A549 (cell line): Measurements from ENCODE around the gene BAZ1B. TPM values are rescaled to one million over a fixed set of nuclear protein-coding genes. Genes with fewer than 3 reads are reported as not detected.

Source experiments
- ATAC-seq, 2 experiments: fragments of 200-7000 bp in 1 of 2; fragments of >200 bp in 1 of 2; cut with Nextera tagmentation in 1 of 2; cut with Tn5 transposase in 1 of 2; 3 replicates each; pipeline versions ENCODE4 v1.8.0 to v1.9.1; 2018 to 2020; ENCODE audit warnings: mild to moderate bottlenecking in 1 of 2, moderate library complexity in 1 of 2
- CTCF ChIA-PET: fragments of 300-600 bp; sonication (Branson Sonifier 250); formaldehyde crosslinking; extraction: SDS; loops from one replicate; lab custom pipeline; 2021; ENCODE audit warnings: antibody characterized with exemption, inconsistent platforms; lab: Yijun Ruan, JAX
- POLR2A ChIA-PET: fragments of 350-600 bp; formaldehyde crosslinking; extraction: SDS; loops from one replicate; lab custom pipeline; 2021; ENCODE audit warnings: antibody characterized with exemption, inconsistent platforms; lab: Yijun Ruan, JAX
- DNase-seq, 2 experiments: peaks; one replicate each; pipeline versions ENCODE4 v3.0.0 to v3.0.0-alpha.2; 2011 to 2016; ENCODE audit warnings: low read depth in 1 of 2, low spot score in 1 of 2
- FAIRE-seq: peaks from 2 replicates; lab custom pipeline; 2011; peaks lifted over from hg19 to GRCh38; lab: Jason Lieb, UNC
- H3K27ac ChIP-seq, 2 experiments: fragments of >200 bp; sonication (Bioruptor Twin); formaldehyde crosslinking; 3 replicates each; pipeline ENCODE4 v1.5.1; 2016 to 2017
- H3K4me1 ChIP-seq: fragments of >200 bp; sonication (Bioruptor Twin); formaldehyde crosslinking; 3 replicates; pipeline ENCODE4 v1.6.1; 2016
- H3K4me2 ChIP-seq: fragments of >200 bp; sonication (Bioruptor Twin); formaldehyde crosslinking; 3 replicates; pipeline ENCODE4 v1.6.1; 2016
- H3K4me3 ChIP-seq: fragments of >200 bp; sonication (Bioruptor Twin); formaldehyde crosslinking; 3 replicates; pipeline ENCODE4 v1.5.1; 2016
- H3K9me3 ChIP-seq: fragments of >200 bp; sonication (Bioruptor Twin); formaldehyde crosslinking; 3 replicates; pipeline ENCODE4 v1.6.1; 2016
- CEBPB ChIP-seq, 2 experiments: fragments of >200 bp in 1 of 2; sonication (Bioruptor Twin) in 1 of 2; formaldehyde crosslinking in 1 of 2; IDR thresholded peaks; 2 replicates each; pipeline ENCODE4 v1.6.1; 2012 to 2016
- EHF ChIP-seq: fragments of 250-450 bp; sonication (Bioruptor Pico); IDR thresholded peaks from 2 replicates; pipeline ENCODE4 v1.5.0; 2020; ENCODE audit warnings: mild to moderate bottlenecking
- ESRRA ChIP-seq: fragments of 150-350 bp; IDR thresholded peaks from 2 replicates; pipeline ENCODE4 v1.6.1; 2014; ENCODE audit warnings: mild to moderate bottlenecking, low read length, borderline replicate concordance
- FOSB ChIP-seq: fragments of 250-450 bp; sonication (Bioruptor Pico); IDR thresholded peaks from 2 replicates; pipeline ENCODE4 v1.5.0; 2020; ENCODE audit warnings: mild to moderate bottlenecking, moderate library complexity
- FOSL2 ChIP-seq, 2 experiments: fragments of 450-650 bp in 1 of 2; fragments of >200 bp in 1 of 2; sonication (Bioruptor Twin) in 1 of 2; formaldehyde crosslinking; IDR thresholded peaks; 2 replicates each; pipeline versions ENCODE4 v1.5.0 to v1.6.1; 2016 to 2020; ENCODE audit warnings: mild to moderate bottlenecking in 1 of 2, moderate library complexity in 1 of 2
- HES2 ChIP-seq: fragments of >200 bp; sonication (Bioruptor Twin); formaldehyde crosslinking; IDR thresholded peaks from 2 replicates; pipeline ENCODE4 v1.6.1; 2016
- KDM1A ChIP-seq: fragments of 200-600 bp; sonication (generic); IDR thresholded peaks from 2 replicates; pipeline ENCODE4 v1.6.1; 2016; ENCODE audit warnings: low read depth, mild to moderate bottlenecking
- MAFK ChIP-seq: fragments of 450-650 bp; IDR thresholded peaks from 2 replicates; pipeline ENCODE4 v1.6.1; 2014; ENCODE audit not compliant: partially characterized antibody
- MAZ ChIP-seq: fragments of 150-350 bp; IDR thresholded peaks from 2 replicates; pipeline ENCODE4 v1.6.1; 2014; ENCODE audit warnings: antibody characterized with exemption, low read depth, low read length, borderline replicate concordance
- MYC ChIP-seq: IDR thresholded peaks from 2 replicates; pipeline ENCODE4 v1.6.1; 2012; ENCODE audit warnings: mild to moderate bottlenecking, inconsistent platforms, low read length, improper control_type of control experiment, borderline replicate concordance
- NPAS2 ChIP-seq: fragments of 250-450 bp; sonication (Bioruptor Pico); IDR thresholded peaks from 2 replicates; pipeline ENCODE4 v1.8.0; 2022; ENCODE audit warnings: mild to moderate bottlenecking, moderate library complexity, borderline replicate concordance
- PHF8 ChIP-seq: fragments of 200-600 bp; sonication (generic); IDR thresholded peaks from 2 replicates; pipeline ENCODE4 v1.6.1; 2016; ENCODE audit warnings: low read depth, mild to moderate bottlenecking, antibody characterized with exemption, moderate library complexity, borderline replicate concordance
- RAD21 ChIP-seq, 2 experiments: fragments of >200 bp in 1 of 2; sonication (Bioruptor Twin) in 1 of 2; formaldehyde crosslinking in 1 of 2; IDR thresholded peaks in 1 of 2; conservative IDR thresholded peaks in 1 of 2; 2 replicates in 1 of 2; 3 replicates in 1 of 2; pipeline ENCODE4 v1.6.1; 2012 to 2018; ENCODE audit warnings: inconsistent platforms in 1 of 2
- RCOR1 ChIP-seq: fragments of 150-350 bp; IDR thresholded peaks from 2 replicates; pipeline ENCODE4 v1.6.1; 2014; ENCODE audit warnings: antibody characterized with exemption, low read length, low read depth
- RNF2 ChIP-seq: fragments of 200-600 bp; sonication (generic); IDR thresholded peaks from 2 replicates; pipeline ENCODE4 v1.6.1; 2016; ENCODE audit warnings: low read depth, mild to moderate bottlenecking, antibody characterized with exemption, moderate library complexity, borderline replicate concordance
- SMC3 ChIP-seq: fragments of >200 bp; sonication (Bioruptor Twin); formaldehyde crosslinking; IDR thresholded peaks from 3 replicates; pipeline ENCODE4 v1.6.1; 2018; ENCODE audit warnings: inconsistent platforms
- SREBF2 ChIP-seq: fragments of 450-650 bp; IDR thresholded peaks from 2 replicates; pipeline ENCODE4 v1.6.1; 2014; ENCODE audit warnings: mild to moderate bottlenecking, moderate library complexity
- TFCP2L1 ChIP-seq: fragments of 250-450 bp; sonication (Bioruptor Pico); IDR thresholded peaks from 2 replicates; pipeline ENCODE4 v1.5.0; 2021; ENCODE audit warnings: mild to moderate bottlenecking
- ZSCAN20 ChIP-seq: fragments of 250-450 bp; sonication (Bioruptor Pico); IDR thresholded peaks from 2 replicates; pipeline ENCODE4 v1.8.0; 2022; ENCODE audit warnings: mild to moderate bottlenecking, moderate library complexity
- WGBS: methylation state at CpG from one replicate; pipeline ENCODE4 v1.1.6; 2017; ENCODE audit errors: missing lambda C conversion rate; 5-methylcytosine and 5-hydroxymethylcytosine counted together
- polyA plus RNA-seq, 4 experiments: library from polyadenylated mRNA; depleted of rRNA in 3 of 4; stranded (reverse); fragments of >200 nt; fragmentation: RNase III in 1 of 4; extraction: RNeasy Plus Mini Kit Qiagen cat#74134 plus additional on column Dnase treatment in 1 of 4; gene quantifications; 2 replicates in 3 of 4; 3 replicates in 1 of 4; pipeline ENCODE4 v1.2.3, GENCODE V29; 2011 to 2017
- TF ChIP-seq, protein P1 (sequence below): fragments of >200 bp; sonication (Bioruptor Twin); formaldehyde crosslinking; IDR thresholded peaks from 3 replicates; pipeline ENCODE4 v1.6.1; 2016
- TF ChIP-seq, protein P2 (sequence below): IDR thresholded peaks from 2 replicates; pipeline ENCODE4 v1.6.1; 2012; ENCODE audit warnings: low read depth, borderline replicate concordance
- TF ChIP-seq, protein P3 (sequence below): fragments of 450-650 bp; IDR thresholded peaks from 2 replicates; pipeline ENCODE4 v1.6.1; 2014; ENCODE audit warnings: antibody characterized with exemption

BAZ1B gene
- polyA plus RNA-seq, 2 of the 4 experiments (the other 2 are of a cell fraction), result 54.8 to 66.8 TPM

GRCh38 chr7:73426016-73426415 is 96.1 kb downstream of the BAZ1B start:
- Histone ChIP-seq H3K27ac (no peak overlapping the region), H3K4me2 (no peak overlapping the region), H3K4me3 (no peak overlapping the region), H3K4me1 (peaks cover 4% of the 10 kb centered on the region; the same call in 2 of the 3 replicates), H3K9me3 (no peaks in the 10 kb centered on the region)
- WGBS, result 77% methylated on average over 8 of the region's 8 CpGs
- ChIA-PET CTCF (interaction anchor here (0.6 to 1.0 kb wide), 3 partner anchors 30 to 82 kb away, joined by 3 read pairs; no protein-coding TSS in a partner anchor), POLR2A (no interaction called here)
- ATAC-seq, result no peak
- FAIRE-seq, result no peak
- no peak for TF ChIP-seq MAFK
- no peak for TF ChIP-seq EHF (CRISPR knock-in tag)
- TF ChIP-seq ZSCAN20 (CRISPR knock-in tag), result no peak
- no peak for TF ChIP-seq NPAS2 (CRISPR knock-in tag)
- no peak for TF ChIP-seq ESRRA
- no peak for DNase-seq

DNA sequence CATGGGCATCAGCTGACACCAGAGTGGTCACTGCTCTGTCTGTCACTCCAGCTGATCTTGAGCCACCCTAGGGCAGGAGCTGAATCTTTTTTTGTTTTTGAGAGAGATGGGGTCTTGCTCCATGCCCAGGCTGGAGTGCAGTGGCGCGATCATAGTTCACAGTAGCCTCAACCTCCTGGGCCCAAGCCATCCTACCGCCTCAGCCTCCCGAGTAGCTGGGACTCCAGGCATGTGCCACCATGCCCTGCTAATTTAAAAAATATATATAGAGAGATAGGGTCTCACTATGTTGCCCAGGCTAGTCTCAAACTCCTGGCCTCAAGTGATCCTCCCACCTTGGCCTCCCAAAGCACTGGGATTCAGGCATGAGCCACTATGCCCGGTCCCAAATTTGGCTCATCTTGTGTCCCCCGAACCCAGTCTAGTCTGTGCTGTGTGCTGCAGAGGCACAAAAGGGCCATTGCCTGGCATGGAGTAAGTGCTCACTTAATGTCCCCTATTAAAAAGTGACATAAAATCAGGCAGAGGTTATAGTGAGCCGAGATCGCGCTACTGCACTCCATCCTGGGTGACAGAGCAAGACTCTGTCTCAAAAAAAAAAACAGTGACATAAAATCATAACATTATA is 96.6 kb downstream of the BAZ1B start:
- Histone ChIP-seq H3K9me3 (no peaks in the 10 kb centered on the region), H3K27ac (no peak overlapping the region), H3K4me1 (peaks cover 4% of the 10 kb centered on the region; the same call in 1 of the 3 replicates), H3K4me2 (no peak overlapping the region), H3K4me3 (no peak overlapping the region)
- no peak for FAIRE-seq
- no peak for DNase-seq
- CTCF ChIA-PET, result interaction anchor here (0.6 kb wide), 1 partner anchor 31 kb away, joined by 3 read pairs; no protein-coding TSS in a partner anchor
- POLR2A ChIA-PET, result no interaction called here
- 89% methylated on average over 9 of the region's 9 CpGs for WGBS
- no peak for TF ChIP-seq EHF (CRISPR knock-in tag)
- TF ChIP-seq PHF8, result no peak
- TF ChIP-seq, protein P1, sequence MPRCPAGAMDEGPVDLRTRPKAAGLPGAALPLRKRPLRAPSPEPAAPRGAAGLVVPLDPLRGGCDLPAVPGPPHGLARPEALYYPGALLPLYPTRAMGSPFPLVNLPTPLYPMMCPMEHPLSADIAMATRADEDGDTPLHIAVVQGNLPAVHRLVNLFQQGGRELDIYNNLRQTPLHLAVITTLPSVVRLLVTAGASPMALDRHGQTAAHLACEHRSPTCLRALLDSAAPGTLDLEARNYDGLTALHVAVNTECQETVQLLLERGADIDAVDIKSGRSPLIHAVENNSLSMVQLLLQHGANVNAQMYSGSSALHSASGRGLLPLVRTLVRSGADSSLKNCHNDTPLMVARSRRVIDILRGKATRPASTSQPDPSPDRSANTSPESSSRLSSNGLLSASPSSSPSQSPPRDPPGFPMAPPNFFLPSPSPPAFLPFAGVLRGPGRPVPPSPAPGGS, result no peak
- no peak for TF ChIP-seq CEBPB (IDR thresholded peaks at IDR 0.05)
- no peak for TF ChIP-seq HES2
- no peak for TF ChIP-seq FOSB (CRISPR knock-in tag)
- TF ChIP-seq, all 56 proteins: peak for 0
- ATAC-seq, result no peak

GRCh38 chr7:73424489-73424885 is 97.6 kb downstream of the BAZ1B start:
- H3K4me3 ChIP-seq, result no peak overlapping the region
- ATAC-seq (no peak), DNase-seq (no peak), FAIRE-seq (no peak)
- 83% methylated on average over 11 of the region's 11 CpGs for WGBS
- H3K4me2 ChIP-seq, result no peak overlapping the region
- TF ChIP-seq SREBF2 (no peak), EHF (CRISPR knock-in tag) (no peak), MYC (no peak), KDM1A (no peak), HES2 (no peak), RCOR1 (no peak), FOSL2 (IDR thresholded peaks at IDR 0.05) (no peak), FOSL2 (CRISPR knock-in tag; IDR thresholded peaks at IDR 0.05) (no peak), SMC3 (no peak), RNF2 (no peak), TFCP2L1 (CRISPR knock-in tag) (no peak), RAD21 (conservative IDR thresholded peaks at IDR 0.05 in 1 of 2, IDR thresholded peaks at IDR 0.05 in 1 of 2) (no peak), MAFK (no peak), FOSB (CRISPR knock-in tag) (no peak), MAZ (no peak)
- TF ChIP-seq, protein P2, sequence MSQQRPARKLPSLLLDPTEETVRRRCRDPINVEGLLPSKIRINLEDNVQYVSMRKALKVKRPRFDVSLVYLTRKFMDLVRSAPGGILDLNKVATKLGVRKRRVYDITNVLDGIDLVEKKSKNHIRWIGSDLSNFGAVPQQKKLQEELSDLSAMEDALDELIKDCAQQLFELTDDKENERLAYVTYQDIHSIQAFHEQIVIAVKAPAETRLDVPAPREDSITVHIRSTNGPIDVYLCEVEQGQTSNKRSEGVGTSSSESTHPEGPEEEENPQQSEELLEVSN, result no peak
- TF ChIP-seq, protein P1, result no peak
- TF ChIP-seq, protein P3, sequence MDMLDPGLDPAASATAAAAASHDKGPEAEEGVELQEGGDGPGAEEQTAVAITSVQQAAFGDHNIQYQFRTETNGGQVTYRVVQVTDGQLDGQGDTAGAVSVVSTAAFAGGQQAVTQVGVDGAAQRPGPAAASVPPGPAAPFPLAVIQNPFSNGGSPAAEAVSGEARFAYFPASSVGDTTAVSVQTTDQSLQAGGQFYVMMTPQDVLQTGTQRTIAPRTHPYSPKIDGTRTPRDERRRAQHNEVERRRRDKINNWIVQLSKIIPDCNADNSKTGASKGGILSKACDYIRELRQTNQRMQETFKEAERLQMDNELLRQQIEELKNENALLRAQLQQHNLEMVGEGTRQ, result no peak
- no peaks in the 10 kb centered on the region for H3K4me1 ChIP-seq
- no peak overlapping the region for H3K27ac ChIP-seq
- H3K9me3 ChIP-seq, result no peaks in the 10 kb centered on the region
- ChIA-PET POLR2A (no interaction called here), CTCF (no interaction called here)
